HS-5 (cell line): ENCODE results near the gene ATP1B4.

Experiments used
- DNase-seq: peaks from one replicate; pipeline ENCODE4 v3.0.0-alpha.2; 2012; ENCODE audit warnings: low read depth

Gene ATP1B4

DNA sequence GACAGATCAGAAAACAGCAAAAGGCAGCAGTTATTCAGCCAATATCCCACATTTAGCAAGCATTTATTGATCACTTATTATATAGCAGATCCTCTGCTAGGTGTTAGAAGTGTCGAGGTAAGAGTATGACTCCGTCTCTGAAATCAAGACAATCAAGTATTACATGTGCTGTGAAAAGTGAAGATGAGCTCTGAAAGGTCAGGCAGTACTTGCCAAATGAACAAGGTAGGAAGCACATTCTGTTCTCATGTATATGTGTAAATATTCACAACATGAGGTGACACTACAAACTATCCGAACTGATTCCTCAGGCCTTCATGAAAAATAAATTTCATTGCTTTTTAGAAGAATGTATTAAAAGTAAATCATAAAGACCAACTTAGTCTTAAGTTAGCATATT lies 15.3 kb downstream of the ATP1B4 start:
- no peak for DNase-seq

DNA sequence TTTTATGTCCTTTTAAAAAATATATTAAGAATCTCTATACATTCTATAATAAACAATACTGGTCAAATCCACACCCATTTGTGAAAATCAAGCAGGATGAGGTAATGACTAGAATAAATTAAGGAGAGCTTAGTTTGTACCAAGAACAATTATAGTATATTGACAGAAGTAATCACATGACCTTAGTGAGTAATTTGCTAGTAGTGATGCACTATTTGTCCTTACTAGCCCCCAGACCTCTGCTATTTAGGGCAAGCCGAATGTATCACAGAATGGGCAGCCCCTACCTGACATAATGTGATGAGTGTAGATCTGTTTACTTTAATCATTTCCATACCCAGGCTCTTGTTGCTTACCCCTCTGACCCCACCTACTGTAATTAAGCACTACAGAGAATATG lies 15.8 kb downstream of the ATP1B4 start:
- no peak for DNase-seq

DNA sequence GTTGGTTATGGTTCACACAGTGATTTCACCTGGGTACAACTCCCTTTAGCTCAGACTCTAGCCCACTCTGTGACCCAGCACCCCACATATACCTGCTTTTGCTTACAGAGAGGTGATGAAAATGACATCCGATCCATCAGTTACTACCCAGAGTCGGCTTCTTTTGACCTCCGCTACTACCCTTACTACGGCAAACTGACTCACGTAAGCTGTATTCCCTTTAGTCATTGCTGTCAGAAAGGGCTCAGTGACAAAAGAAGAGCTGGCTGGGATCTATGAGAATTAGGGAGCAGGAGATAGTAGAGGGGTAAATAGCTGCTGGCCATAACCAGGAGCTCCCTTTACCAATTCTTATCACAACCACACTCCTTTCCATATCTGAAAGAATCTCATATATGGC lies 16.7 kb downstream of the ATP1B4 start:
- DNase-seq: no peak

DNA sequence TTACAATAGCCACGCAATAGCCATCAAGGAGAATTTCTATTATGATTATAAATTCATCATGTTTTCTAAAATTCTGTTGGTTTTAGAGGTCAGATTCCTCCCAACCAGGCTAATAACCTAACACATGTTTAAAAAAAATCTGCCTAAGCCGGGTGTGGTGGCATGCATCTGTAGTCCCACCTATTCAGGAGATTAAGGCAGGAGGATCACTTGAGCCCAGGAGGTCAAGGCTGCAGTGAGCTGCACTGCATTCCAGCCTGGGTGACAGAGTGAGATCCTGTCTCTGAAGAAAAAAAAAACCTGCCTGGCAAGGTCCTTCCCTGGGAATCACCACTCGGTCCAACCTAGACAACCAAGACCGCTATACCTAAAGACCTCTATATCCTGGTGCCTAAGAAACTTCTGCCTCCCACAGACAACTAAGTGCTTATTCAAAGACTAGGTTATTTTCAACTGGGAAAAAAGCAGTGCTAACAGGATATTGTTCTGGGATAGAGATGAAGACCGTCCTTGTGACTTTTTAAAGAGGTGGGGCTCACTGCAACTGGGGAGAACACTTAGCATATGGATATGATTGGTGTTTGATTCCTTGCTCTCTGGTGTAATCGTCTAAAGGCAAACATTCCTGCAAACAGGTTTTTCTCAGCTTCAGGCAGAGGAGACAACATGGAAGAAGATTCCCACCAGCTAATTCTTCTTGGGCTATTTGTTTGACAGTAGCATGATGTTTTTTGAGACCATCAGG lies 18.2 kb downstream of the ATP1B4 start:
- DNase-seq: no peak

DNA sequence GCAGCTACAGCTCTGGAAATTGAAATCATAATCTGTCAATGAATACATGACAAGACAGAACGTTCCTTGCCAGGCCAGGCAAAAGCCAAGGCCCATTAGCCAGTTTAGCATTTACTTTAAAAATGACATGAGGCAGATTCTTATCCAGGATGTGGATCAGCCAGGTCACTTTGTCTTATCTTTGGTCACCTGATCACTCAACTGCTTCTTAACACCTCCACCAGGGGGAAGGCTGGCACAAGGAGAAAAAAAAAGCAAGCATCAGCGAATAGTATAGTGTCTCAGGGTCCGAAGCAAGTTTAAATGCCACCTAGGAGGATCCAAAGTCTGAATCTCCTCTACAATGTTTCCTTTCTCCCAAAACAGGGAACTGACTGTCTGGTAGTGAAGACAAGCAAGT lies 18.8 kb downstream of the ATP1B4 start:
- DNase-seq: no peak

DNA sequence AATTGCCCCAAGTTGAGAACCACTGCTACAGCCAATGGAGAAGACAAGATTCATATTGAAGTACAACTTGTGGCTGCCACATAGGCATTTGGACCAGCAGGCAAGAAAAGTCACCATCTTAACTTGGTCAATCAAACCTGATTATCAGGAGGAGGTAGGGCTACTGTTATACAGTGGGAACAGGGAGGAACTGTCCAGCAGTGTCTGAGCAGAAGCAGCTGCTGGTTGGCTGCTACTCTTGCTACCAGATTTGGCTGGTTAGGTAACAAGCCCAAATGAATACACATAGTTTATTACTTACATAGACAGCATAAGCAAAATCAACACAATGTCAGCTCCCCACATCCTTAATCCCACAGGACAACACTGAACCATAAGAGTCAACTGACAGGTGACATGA lies 39.4 kb downstream of the ATP1B4 start:
- DNase-seq: no peak

DNA sequence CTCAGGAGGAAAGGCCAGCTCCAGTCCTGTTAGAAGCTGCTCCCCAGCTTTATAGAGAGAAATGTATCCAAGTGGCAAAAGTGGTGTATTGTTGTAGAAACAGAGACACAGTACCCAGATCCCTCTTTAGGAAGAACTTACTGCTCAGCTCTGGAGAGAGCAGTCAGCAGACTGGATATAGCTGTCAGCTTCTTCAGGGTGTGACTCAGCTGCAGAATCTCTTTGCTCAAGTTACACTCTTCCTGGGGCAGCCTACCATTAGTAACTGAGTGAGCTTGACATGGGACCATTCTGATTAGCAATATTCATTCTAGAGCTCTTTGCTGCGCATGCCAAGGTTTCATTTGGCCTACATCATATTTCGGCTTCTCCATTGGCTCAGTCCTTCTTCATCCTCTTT lies 40.5 kb downstream of the ATP1B4 start:
- DNase-seq: no peak

DNA sequence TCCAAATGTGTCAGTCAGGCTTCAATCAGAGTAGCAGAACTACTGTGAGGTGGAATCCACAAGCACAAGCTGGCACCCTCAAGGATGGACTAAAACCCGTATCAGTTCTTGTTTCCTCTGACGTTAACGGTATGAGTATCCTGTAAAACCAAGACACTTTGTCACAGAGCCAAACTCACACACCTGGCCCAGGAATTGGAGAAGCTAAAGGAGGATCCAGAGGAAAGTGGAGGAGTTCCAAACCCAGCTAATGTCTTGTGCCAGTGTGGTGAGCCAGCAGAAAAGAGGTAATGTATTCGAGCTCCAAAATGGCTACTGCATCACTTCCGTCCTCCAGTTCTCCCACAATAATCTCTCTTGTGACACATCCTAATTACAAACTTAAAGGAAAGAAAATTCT lies 44.7 kb downstream of the ATP1B4 start:
- DNase-seq: no peak

DNA sequence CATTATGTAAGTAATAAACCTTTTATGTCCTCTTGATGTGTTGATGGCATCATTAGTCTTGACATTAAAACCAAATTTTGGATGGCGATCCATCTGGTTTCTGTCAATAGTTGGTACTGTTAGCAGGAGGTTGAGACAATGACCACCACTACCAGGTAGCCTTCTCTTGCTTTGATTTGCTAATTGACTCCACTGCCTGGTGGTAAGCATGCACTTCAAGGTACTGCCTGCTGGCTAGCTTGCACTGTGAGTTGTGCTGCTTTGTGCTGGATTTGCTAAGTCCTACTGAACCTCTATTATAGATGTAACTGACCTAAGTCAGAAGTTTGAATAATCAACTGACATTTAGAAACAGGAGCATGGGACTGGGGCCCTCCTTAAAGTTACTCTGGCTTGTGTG lies 46.3 kb downstream of the ATP1B4 start:
- DNase-seq: no peak

DNA sequence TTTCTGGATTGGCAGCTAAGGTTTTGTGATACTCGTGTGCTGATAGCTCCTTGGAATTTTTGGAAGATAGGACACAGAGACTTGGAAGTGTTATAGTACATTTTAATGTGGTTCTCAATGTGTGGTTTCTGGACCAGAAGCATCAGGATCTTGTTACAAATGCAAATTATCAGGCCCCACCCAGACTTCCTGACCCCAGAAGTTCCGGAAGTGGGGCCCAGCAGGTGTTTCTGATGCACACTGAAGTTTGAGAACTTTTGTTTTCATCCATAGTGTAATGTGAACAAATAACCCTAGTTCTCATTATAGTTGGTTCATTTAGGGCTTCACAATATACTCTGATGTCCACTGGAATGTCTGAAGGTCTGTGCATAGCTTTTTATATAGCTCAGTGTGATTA lies 57.6 kb downstream of the ATP1B4 start:
- DNase-seq: no peak

DNA sequence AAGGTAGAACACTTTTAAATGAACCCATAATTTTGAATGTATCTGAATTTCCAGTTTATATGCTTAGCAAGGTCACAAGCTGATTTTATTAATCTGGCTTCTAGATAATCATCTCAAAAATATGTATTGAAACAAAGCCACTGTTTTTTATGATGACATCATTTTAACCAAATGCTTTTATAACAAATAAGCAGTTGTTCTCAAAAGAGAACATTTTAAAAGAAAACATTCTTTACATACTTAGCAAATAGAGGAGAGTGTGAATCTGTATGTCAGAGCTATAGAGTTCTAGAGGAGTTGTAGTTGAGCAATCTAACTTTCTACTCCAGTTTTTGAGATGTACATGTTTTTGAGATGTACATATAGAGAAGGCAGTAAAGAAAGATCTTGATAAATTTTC lies 64.7 kb downstream of the ATP1B4 start:
- DNase-seq: peak; percentile 4

DNA sequence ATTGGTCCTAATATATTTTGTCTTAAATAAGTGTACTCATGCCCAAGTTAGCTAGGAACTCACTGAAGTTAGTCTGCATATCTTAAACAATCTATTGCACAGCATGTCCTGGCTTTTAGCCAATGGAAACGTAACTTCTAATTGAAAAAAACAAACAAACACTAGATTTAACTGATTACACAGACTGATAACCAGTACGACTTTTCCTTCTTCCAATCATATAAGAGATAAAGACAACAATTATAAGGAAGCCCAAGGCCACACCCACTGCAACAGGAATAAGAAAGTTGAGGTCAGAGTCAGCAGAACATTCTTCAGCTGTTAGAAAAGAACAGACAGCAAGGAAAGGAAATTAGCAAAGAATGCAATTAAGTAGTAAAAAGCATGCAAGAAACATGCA lies 66.4 kb downstream of the ATP1B4 start:
- no peak for DNase-seq

DNA sequence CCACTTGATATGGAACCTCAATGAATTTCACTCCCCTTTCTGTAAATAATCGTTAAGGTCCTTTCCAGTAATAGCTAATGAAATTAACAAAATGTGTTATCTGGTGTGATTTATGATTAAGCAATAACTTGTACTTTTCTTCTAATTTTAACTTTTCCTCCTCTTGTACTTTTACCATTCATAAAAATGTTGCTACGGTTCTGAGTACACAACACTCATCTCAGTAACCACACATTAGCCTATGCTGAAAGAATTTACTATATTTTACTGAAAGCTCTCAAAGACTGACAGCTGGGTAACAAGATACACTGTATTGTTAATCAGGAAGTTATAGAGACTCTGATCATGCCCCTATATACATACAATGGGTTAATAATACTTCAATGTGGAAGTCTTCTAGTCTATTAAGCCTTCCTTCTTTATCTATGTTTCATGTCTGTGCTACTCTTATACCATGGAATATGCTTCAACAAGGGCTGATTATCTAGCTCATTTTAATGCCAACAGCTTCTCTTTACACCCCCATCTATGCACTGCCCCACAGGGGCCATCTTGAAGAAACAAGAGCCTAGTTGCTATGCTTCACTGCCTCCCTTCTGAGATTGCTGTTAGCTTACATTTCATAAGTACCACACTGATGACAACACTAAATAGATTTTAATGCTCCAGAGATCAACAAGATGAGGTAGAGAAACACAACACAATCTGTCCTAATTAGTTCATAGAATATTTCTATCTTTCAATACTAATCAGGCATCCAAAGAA lies 68.1 kb downstream of the ATP1B4 start:
- no peak for DNase-seq
